A172 (cell line): ENCODE measurements around the gene GRIA3. TPM values are rescaled to one million over a fixed set of nuclear protein-coding genes. Genes with fewer than 3 reads are reported as not detected.
"Not testable (repeated sequence)": the region's sequence is repeated elsewhere in the genome, so short reads cannot be mapped to it uniquely, and the experiment has no call there.

Source experiments
- DNase-seq: peaks from one replicate; pipeline ENCODE4 v3.0.0-alpha.2; 2015; ENCODE audit warnings: low spot score
- total RNA-seq: library from RNA; depleted of rRNA; stranded (reverse); fragments of >200 nt; shearing (Covaris generic); gene quantifications from 2 replicates; pipeline ENCODE4 v1.2.3, GENCODE V29; 2014

GRIA3 gene
- total RNA-seq, 1 experiment from 2014 or later = not detected

GRCh38 chrX:123455693-123456092 is 271.6 kb downstream of the GRIA3 start:
- no peak for DNase-seq

- DNase-seq = no peak
These were observed 280.6 kb downstream of the GRIA3 start for GRCh38 chrX:123464709-123465108.

- DNase-seq = no peak
These were observed 284.4 kb downstream of the GRIA3 start for GRCh38 chrX:123468481-123468880.

- DNase-seq = no peak
These were observed 291.1 kb downstream of the GRIA3 start for GRCh38 chrX:123475068-123475724.

GRCh38 chrX:123476611-123477219 is 292.6 kb downstream of the GRIA3 start:
- no peak for DNase-seq

GRCh38 chrX:123477673-123478072 is 293.6 kb downstream of the GRIA3 start:
- no peak for DNase-seq

- DNase-seq = no peak
These were observed 298.1 kb downstream of the GRIA3 start for GRCh38 chrX:123481913-123482851.

- DNase-seq = no peak
These were observed 302.2 kb downstream of the GRIA3 start for GRCh38 chrX:123486297-123486696.

GRCh38 chrX:123487236-123487635 is 303.2 kb downstream of the GRIA3 start:
- no peak for DNase-seq

- DNase-seq = no peak
These were observed 303.6 kb downstream of the GRIA3 start for GRCh38 chrX:123487669-123488068.

- no peak for DNase-seq
These were observed 304.9 kb downstream of the GRIA3 start for GRCh38 chrX:123489011-123489410.

- DNase-seq = no peak
These were observed 309.8 kb downstream of the GRIA3 start for GRCh38 chrX:123493857-123494256.

GRCh38 chrX:123499787-123500186 is 315.7 kb downstream of the GRIA3 start:
- no peak for DNase-seq

GRCh38 chrX:123504047-123504446 is 320.0 kb downstream of the GRIA3 start:
- DNase-seq = peak; percentile 2

GRCh38 chrX:123504630-123505270 is 320.7 kb downstream of the GRIA3 start:
- DNase-seq = no peak

GRCh38 chrX:123513585-123514278 is 329.7 kb downstream of the GRIA3 start:
- no peak for DNase-seq

- DNase-seq = not testable (repeated sequence)
These were observed 330.2 kb downstream of the GRIA3 start for GRCh38 chrX:123514279-123514640.

- DNase-seq = no peak
These were observed 334.7 kb downstream of the GRIA3 start for GRCh38 chrX:123518791-123519190.

GRCh38 chrX:123525123-123525725 is 341.1 kb downstream of the GRIA3 start:
- DNase-seq = no peak

- not testable (repeated sequence) for DNase-seq
These were observed 346.6 kb downstream of the GRIA3 start for GRCh38 chrX:123530726-123531125.
